Endothelial cell of umbilical vein (primary cell): ENCODE results near the gene GGN. TPM values are rescaled to one million over a fixed set of nuclear protein-coding genes. Genes with fewer than 3 reads are reported as not detected.

Experiments
- BruUV-seq: library from RNA; stranded (reverse); fragments of 400-500 nt; replicated peaks from 2 replicates; lab custom pipeline; 2021; lab: Mats Ljungman, UMichigan
- CTCF ChIA-PET: fragments of 300-600, 350-600 bp; sonication (Branson Sonifier 250); formaldehyde crosslinking; loops from one replicate; lab custom pipeline; 2021; ENCODE audit warnings: antibody characterized with exemption, inconsistent platforms; lab: Charles Lee
- POLR2A ChIA-PET: fragments of 300-600, 350-600 bp; sonication (Branson Sonifier 250); formaldehyde crosslinking; loops from one replicate; lab custom pipeline; 2021; ENCODE audit warnings: antibody characterized with exemption, inconsistent platforms; lab: Charles Lee
- DNase-seq: peaks from one replicate; pipeline ENCODE4 v3.0.0-alpha.2; 2011; ENCODE audit warnings: low read depth, low spot score
- FAIRE-seq: peaks from 2 replicates; lab custom pipeline; 2011; peaks lifted over from hg19 to GRCh38; lab: Jason Lieb, UNC
- H2AFZ ChIP-seq: 2 replicates; pipeline ENCODE4 v1.6.0; 2012; ENCODE audit warnings: low read depth, low read length, control low read depth, inconsistent platforms
- H3K27ac ChIP-seq: 2 replicates; pipeline ENCODE4 v1.5.1; 2011; ENCODE audit warnings: low read depth, mild to moderate bottlenecking, control low read depth, low read length, moderate library complexity; ENCODE audit not compliant: insufficient read depth
- H3K27me3 ChIP-seq, 2 experiments: 2 replicates each; pipeline versions ENCODE4 v1.6.0 to v1.6.1; 2011; ENCODE audit warnings: low read length in 2 of 2, mixed read lengths in 1 of 2; ENCODE audit not compliant: control insufficient read depth in 2 of 2, insufficient read depth in 2 of 2
- H3K36me3 ChIP-seq, 2 experiments: 2 replicates in 1 of 2; 3 replicates in 1 of 2; pipeline ENCODE4 v1.5.1; 2011; ENCODE audit warnings: low read length in 2 of 2, mild to moderate bottlenecking in 1 of 2, moderate library complexity in 1 of 2; ENCODE audit not compliant: control insufficient read depth in 2 of 2, insufficient read depth in 2 of 2; ENCODE audit errors: extremely low read depth in 1 of 2
- H3K4me1 ChIP-seq: 3 replicates; pipeline ENCODE4 v1.5.1; 2011; ENCODE audit warnings: mild to moderate bottlenecking, low read length; ENCODE audit not compliant: control insufficient read depth, insufficient read depth; ENCODE audit errors: extremely low read depth
- H3K4me2 ChIP-seq: 2 replicates; pipeline ENCODE4 v1.6.1; 2011; ENCODE audit warnings: low read length, control low read depth, mixed read lengths; ENCODE audit not compliant: insufficient read depth
- H3K4me3 ChIP-seq, 3 experiments: fragments of 200-600 bp in 1 of 3; sonication (generic), shearing (Covaris generic) in 1 of 3; replicated peaks in 1 of 3; 2 replicates each; pipeline ENCODE4 v1.5.1; 2011 to 2016; ENCODE audit warnings: control low read depth in 3 of 3, low read length in 3 of 3, mild to moderate bottlenecking in 2 of 3, inconsistent platforms in 1 of 3, low read depth in 1 of 3, moderate library complexity in 1 of 3; ENCODE audit not compliant: insufficient read depth in 1 of 3
- H3K79me2 ChIP-seq: 2 replicates; pipeline ENCODE4 v1.6.0; 2012; ENCODE audit warnings: low read length, inconsistent platforms; ENCODE audit not compliant: control insufficient read depth, insufficient read depth
- H3K9ac ChIP-seq: replicated peaks from 2 replicates; pipeline ENCODE3; 2011; ENCODE audit warnings: low read length, control low read depth; ENCODE audit not compliant: insufficient read depth; ENCODE audit errors: extremely low read depth
- H3K9me1 ChIP-seq: replicated peaks from 3 replicates; pipeline ENCODE4 v1.6.0; 2011; ENCODE audit warnings: mild to moderate bottlenecking, low read length; ENCODE audit not compliant: control insufficient read depth, insufficient read depth; ENCODE audit errors: extremely low read depth
- H3K9me3 ChIP-seq: replicated peaks from 2 replicates; pipeline ENCODE4 v1.5.1; 2012; ENCODE audit warnings: low read length, inconsistent platforms; ENCODE audit not compliant: control insufficient read depth, insufficient read depth
- H4K20me1 ChIP-seq: replicated peaks from 2 replicates; pipeline ENCODE3; 2011; ENCODE audit warnings: mild to moderate bottlenecking, low read length; ENCODE audit not compliant: control insufficient read depth, insufficient read depth; ENCODE audit errors: extremely low read depth
- CTCF ChIP-seq, 2 donors: IDR thresholded peaks; 1 replicate in 1 of 2; 2 replicates in 1 of 2; pipeline ENCODE4 v1.5.1; 2011; ENCODE audit warnings: low read length in 2 of 2, mild to moderate bottlenecking in 2 of 2, moderate library complexity in 2 of 2, control low read depth in 1 of 2, inconsistent platforms in 1 of 2, low read depth in 1 of 2; ENCODE audit not compliant: insufficient read depth in 1 of 2; ENCODE audit errors: extremely low read depth in 1 of 2
- EZH2 ChIP-seq: IDR thresholded peaks from 2 replicates; pipeline ENCODE4 v1.6.1; 2012; ENCODE audit warnings: borderline replicate concordance, low read depth, mild to moderate bottlenecking, moderate library complexity, low read length, inconsistent platforms; ENCODE audit not compliant: severe bottlenecking
- FOS ChIP-seq: IDR thresholded peaks from 2 replicates; pipeline ENCODE4 v1.6.1; 2011; ENCODE audit warnings: mild to moderate bottlenecking, low read length, moderate library complexity, borderline replicate concordance; ENCODE audit not compliant: insufficient read depth
- GATA2 ChIP-seq: IDR thresholded peaks from 2 replicates; pipeline ENCODE4 v1.7.0; 2011; ENCODE audit warnings: low read depth, mild to moderate bottlenecking, moderate library complexity, mixed read lengths, low read length; ENCODE audit not compliant: insufficient read length, insufficient read depth
- JUN ChIP-seq: IDR thresholded peaks from 2 replicates; pipeline ENCODE4 v1.6.1; 2011; ENCODE audit warnings: borderline replicate concordance, low read depth; ENCODE audit not compliant: insufficient read length, insufficient read depth
- MAX ChIP-seq: IDR thresholded peaks from 2 replicates; pipeline ENCODE4 v1.6.1; 2011; ENCODE audit not compliant: insufficient read depth, insufficient read length
- MYC ChIP-seq: IDR thresholded peaks from one replicate; pipeline ENCODE4 v1.6.1; 2011; ENCODE audit warnings: mild to moderate bottlenecking, low read depth, low read length
- POLR2A ChIP-seq: IDR thresholded peaks from 2 replicates; pipeline ENCODE4 v1.6.1; 2012; ENCODE audit warnings: low read depth, mild to moderate bottlenecking, control low read depth, low read length
- POLR2AphosphoS5 ChIP-seq: IDR thresholded peaks from 2 replicates; pipeline ENCODE4 v1.6.1; 2012; ENCODE audit warnings: low read depth, mild to moderate bottlenecking, control low read depth, low read length, moderate library complexity; ENCODE audit not compliant: insufficient read depth
- dilution Hi-C: fragments of 300-500 bp; cut with MboI; formaldehyde crosslinking; loops from one replicate; pipeline ENCODE4 v1.15.0; 2019; ENCODE audit warnings: low sequenced_read_pairs; ENCODE audit not compliant: extremely low pct_ligation_motif_present
- intact Hi-C: fragments of 100-400 bp; cut with micrococcal nuclease; formaldehyde crosslinking; loops from one replicate; pipeline ENCODE4 v1.10.0; 2022
- polyA plus RNA-seq, 4 experiments: library from polyadenylated mRNA; depleted of rRNA in 3 of 4; stranded (reverse) in 3 of 4; unstranded in 1 of 4; fragments of >200 nt; gene quantifications; 2 replicates each; pipeline versions ENCODE4 v1.2.1 to v1.2.3, GENCODE V29; 2011 to 2012; ENCODE audit warnings: missing spikeins in 1 of 4
- total RNA-seq: library from RNA; stranded (reverse); gene quantifications from 2 replicates; pipeline ENCODE4 v1.2.3, GENCODE V29; 2021

GGN gene
- total and polyA plus RNA-seq, 2 donors (not counting 3 experiments of a cell fraction or from before 2014, with no cell fraction given) = 0.39 to 0.88 TPM

- Histone ChIP-seq H4K20me1 (no peaks in the 10 kb centered on the region), H3K9ac (no peak within 1 kb of the TSS), H3K27me3 (no peaks in the 10 kb centered on the region), H2AFZ (no peak within 1 kb of the TSS), H3K27ac (no peak within 1 kb of the TSS), H3K79me2 (no peaks in the 10 kb centered on the region), H3K4me1 (no peaks in the 10 kb centered on the region), H3K9me3 (no peaks in the 10 kb centered on the region), H3K9me1 (no peaks in the 10 kb centered on the region), H3K4me3 (no peak within 1 kb of the TSS), H3K4me2 (no peak within 1 kb of the TSS), H3K36me3 (no peaks in the 10 kb centered on the region)
- TF ChIP-seq POLR2AphosphoS5 (no peak), CTCF (IDR thresholded peaks at IDR 0.05; ENCODE audit: extremely low read depth in 1 of 2, insufficient read depth in 1 of 2, low read depth in 1 of 2, low read length in 2 of 2) (no peak), FOS (no peak), JUN (no peak), MYC (no peak), EZH2 (no peak), MAX (no peak), GATA2 (no peak), POLR2A (no peak)
- ChIA-PET POLR2A (no interaction called here), CTCF (no interaction called here)
- DNase-seq = no peak
- BruUV-seq = no TSS peak
- no peak for FAIRE-seq
- intact Hi-C loops (no loop called here), dilution Hi-C loops (no loop called here)
These were observed 38.1 kb upstream of the GGN start, which contains the start of gene RASGRP4 for GRCh38 chr19:38425810-38426466. RASGRP4 (minus strand) TSS chr19:38426219; CDS start chr19:38426091, 128 bp downstream.
